Astrocyte of the spinal cord (primary cell): Measurements from ENCODE around the gene CCDC192.

Experiments
- DNase-seq: peaks from one replicate; pipeline ENCODE4 v3.0.0; 2011; ENCODE audit warnings: low read depth, low spot score
- H3K4me3 ChIP-seq: 2 replicates; pipeline ENCODE4 v1.5.1; 2011; ENCODE audit warnings: low read depth, mild to moderate bottlenecking, low read length, moderate library complexity
- in situ Hi-C: cut with HindIII; loops from 2 replicates; pipeline ENCODE4 v1.10.0; 2017; ENCODE audit warnings: low sequenced_read_pairs
- TF ChIP-seq, protein P1 (sequence below): IDR thresholded peaks from 2 replicates; pipeline ENCODE4 v1.5.1; 2012; ENCODE audit warnings: low read depth, mild to moderate bottlenecking, low read length, inconsistent platforms

The CCDC192 gene

DNA sequence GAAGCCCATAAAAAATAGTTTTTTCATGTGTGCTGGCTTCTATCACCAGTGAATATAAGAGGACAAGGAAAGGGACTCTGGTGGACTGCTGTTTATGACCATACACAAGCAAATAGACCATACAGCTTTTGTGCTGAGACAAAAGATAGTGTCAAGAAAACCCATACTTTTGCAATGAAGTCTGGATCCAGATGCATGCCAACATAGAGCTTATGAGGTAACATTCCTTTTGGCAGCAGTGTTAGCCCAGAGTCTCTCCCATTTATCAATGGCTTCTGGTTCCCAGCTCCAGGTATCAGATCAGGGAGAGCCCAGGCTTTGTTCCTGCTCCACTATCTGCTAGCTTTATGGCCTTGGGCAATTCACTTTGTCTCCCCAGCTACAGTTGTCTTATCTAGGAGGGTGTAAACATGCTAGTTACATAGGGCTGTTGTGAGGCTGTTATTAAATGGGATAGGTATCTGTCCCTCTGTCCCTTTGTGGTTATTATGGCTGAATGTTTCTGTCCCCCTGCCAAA lies 55.6 kb downstream of the CCDC192 start:
- TF ChIP-seq, protein P1, sequence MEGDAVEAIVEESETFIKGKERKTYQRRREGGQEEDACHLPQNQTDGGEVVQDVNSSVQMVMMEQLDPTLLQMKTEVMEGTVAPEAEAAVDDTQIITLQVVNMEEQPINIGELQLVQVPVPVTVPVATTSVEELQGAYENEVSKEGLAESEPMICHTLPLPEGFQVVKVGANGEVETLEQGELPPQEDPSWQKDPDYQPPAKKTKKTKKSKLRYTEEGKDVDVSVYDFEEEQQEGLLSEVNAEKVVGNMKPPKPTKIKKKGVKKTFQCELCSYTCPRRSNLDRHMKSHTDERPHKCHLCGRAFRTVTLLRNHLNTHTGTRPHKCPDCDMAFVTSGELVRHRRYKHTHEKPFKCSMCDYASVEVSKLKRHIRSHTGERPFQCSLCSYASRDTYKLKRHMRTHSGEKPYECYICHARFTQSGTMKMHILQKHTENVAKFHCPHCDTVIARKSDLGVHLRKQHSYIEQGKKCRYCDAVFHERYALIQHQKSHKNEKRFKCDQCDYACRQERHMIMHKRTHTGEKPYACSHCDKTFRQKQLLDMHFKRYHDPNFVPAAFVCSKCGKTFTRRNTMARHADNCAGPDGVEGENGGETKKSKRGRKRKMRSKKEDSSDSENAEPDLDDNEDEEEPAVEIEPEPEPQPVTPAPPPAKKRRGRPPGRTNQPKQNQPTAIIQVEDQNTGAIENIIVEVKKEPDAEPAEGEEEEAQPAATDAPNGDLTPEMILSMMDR: no peak
- no peak overlapping the region for H3K4me3 ChIP-seq
- no peak for DNase-seq
- in situ Hi-C loops: no loop called here

DNA sequence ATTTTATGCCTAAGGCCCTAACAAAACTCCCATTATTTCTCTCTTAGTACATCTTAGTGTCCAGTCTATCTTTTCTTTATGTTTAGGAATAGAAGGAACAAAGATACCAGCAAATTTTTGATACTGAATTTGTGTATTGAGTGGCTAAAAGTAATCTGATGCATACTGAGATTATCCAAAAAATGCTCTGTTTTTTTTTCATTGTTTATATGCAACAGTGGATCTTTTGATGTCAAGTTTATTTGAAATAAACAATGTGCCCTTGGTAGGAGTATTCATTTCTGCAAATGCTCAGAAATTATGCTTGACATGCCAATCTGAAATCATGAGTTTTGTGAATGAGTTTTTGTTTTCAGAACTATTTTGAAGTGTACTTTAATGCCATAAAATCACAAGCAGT lies 58.7 kb downstream of the CCDC192 start:
- TF ChIP-seq, protein P1: no peak
- no peak overlapping the region for H3K4me3 ChIP-seq
- in situ Hi-C loops: no loop called here
- DNase-seq: no peak

- TF ChIP-seq, protein P1: no peak
- in situ Hi-C loops: no loop called here
- no peak for DNase-seq
- no peak overlapping the region for H3K4me3 ChIP-seq
These were observed 59.2 kb downstream of the CCDC192 start for GRCh38 chr5:127762412-127762811.

- no peak overlapping the region for H3K4me3 ChIP-seq
- DNase-seq: peak; percentile 39
- TF ChIP-seq, protein P1: no peak
- in situ Hi-C loops: no loop called here
These were observed 63.6 kb downstream of the CCDC192 start for GRCh38 chr5:127766676-127767335.

GRCh38 chr5:127769386-127769785 lies 66.2 kb downstream of the CCDC192 start:
- H3K4me3 ChIP-seq: no peak overlapping the region
- TF ChIP-seq, protein P1: no peak
- in situ Hi-C loops: no loop called here
- no peak for DNase-seq

- no peak for DNase-seq
- in situ Hi-C loops: no loop called here
- TF ChIP-seq, protein P1: no peak
- no peak overlapping the region for H3K4me3 ChIP-seq
These were observed 67.1 kb downstream of the CCDC192 start for GRCh38 chr5:127770272-127770671.

DNA sequence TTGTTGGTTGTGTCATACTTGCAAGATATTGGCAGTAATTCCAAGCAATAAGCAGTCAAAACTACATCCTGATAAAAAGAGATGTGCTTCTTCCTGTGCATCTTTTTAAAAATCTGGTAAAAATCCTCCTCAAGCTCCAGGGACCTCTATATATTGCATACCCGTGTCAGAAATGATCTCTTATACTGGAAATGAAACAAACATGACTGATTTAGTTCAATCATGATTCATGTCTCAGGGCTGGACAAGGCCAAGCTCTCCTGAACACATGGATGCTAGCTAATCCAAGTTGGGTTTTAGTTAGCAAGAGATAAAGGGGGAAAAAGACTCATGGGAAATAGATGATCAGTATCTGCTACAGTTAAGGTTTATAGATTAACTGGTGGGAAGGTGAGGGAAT lies 69.3 kb downstream of the CCDC192 start:
- in situ Hi-C loops: no loop called here
- DNase-seq: no peak
- TF ChIP-seq, protein P1: no peak
- H3K4me3 ChIP-seq: no peak overlapping the region
